GM18511 (cell line): ENCODE results near the gene DEF6.

Experiments
- ATAC-seq: cut with Tn5 transposase; IDR thresholded peaks from one replicate; pipeline ENCODE4 v1.9.1; 2021; ENCODE audit warnings: mild to moderate bottlenecking, moderate library complexity; ENCODE audit not compliant: unreplicated experiment

Gene DEF6

GRCh38 chr6:35370124-35370741 lies 72.6 kb downstream of the DEF6 start:
- no peak for ATAC-seq

DNA sequence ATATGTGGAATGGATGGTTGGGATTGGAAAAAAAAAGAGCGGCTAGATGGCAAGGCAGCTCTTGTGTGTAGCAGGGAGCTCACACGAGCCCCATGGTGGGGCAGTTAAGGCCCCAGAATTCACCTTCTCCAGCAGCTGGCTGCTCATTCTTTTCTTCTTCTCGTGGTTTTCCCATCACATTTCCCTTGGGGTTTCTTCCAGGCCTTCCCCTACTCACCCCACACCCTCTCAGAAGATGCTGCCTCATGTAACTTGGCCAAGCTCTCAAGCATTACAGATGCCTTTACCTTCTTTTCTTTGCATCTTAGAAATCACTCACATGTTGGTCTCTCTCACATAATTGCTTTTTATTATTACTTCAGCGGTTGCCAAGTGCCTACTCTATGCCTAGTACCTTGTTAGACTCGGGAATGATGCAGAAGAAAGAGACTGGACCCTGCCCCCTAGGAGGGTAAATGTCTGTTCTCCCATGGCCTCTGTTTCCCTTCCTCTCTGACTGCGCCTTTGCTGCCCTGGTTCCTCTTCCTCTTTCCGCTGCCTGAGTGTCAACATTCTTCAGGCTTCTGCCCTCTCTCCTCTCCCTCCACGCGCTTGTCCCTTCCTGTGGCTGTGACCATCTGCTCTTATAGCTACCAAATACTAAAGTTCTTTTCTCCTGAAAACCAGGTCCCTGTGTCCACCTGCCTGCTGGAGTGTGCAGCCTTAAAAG lies 73.3 kb downstream of the DEF6 start:
- no peak for ATAC-seq
